DOHH2 (cell line): Measurements from ENCODE around the gene ANGPT4.
"Not testable (repeated sequence)": the region's sequence is repeated elsewhere in the genome, so short reads cannot be mapped to it uniquely, and the experiment has no call there.

ENCODE experiments used
- H3F3A ChIP-seq: fragments of 200-600 bp; sonication (generic), shearing (Covaris generic); 2 replicates; pipeline ENCODE4 v1.6.0; 2016; ENCODE audit warnings: antibody characterized with exemption, mild to moderate bottlenecking; ENCODE audit not compliant: control insufficient read depth, insufficient read depth
- H3K27ac ChIP-seq: fragments of 200-600 bp; sonication (generic); 2 replicates; pipeline ENCODE4 v1.5.1; 2014; ENCODE audit warnings: low read depth, mild to moderate bottlenecking, low read length, moderate library complexity
- H3K27me3 ChIP-seq: fragments of 200-600 bp; sonication (generic); 2 replicates; pipeline ENCODE4 v1.6.1; 2014; ENCODE audit warnings: mild to moderate bottlenecking, low read length, mixed read lengths; ENCODE audit not compliant: control insufficient read depth
- H3K36me3 ChIP-seq: fragments of 200-600 bp; sonication (generic); 2 replicates; pipeline ENCODE4 v1.6.1; 2014; ENCODE audit warnings: mild to moderate bottlenecking, low read length, moderate library complexity, mixed read lengths; ENCODE audit not compliant: control insufficient read depth
- H3K4me1 ChIP-seq: fragments of 200-600 bp; sonication (generic); 2 replicates; pipeline ENCODE4 v1.6.1; 2014; ENCODE audit warnings: mild to moderate bottlenecking, low read length, mixed read lengths; ENCODE audit not compliant: control insufficient read depth
- H3K4me2 ChIP-seq: fragments of 200-600 bp; sonication (generic); 2 replicates; pipeline ENCODE4 v1.6.0; 2014; ENCODE audit warnings: mild to moderate bottlenecking, low read length, moderate library complexity
- H3K4me3 ChIP-seq: fragments of 200-600 bp; sonication (generic); 2 replicates; pipeline ENCODE4 v1.5.1; 2014; ENCODE audit warnings: mild to moderate bottlenecking, low read length, mixed read lengths
- H3K79me2 ChIP-seq: fragments of 200-600 bp; sonication (generic); 2 replicates; pipeline ENCODE4 v1.6.1; 2014; ENCODE audit warnings: mild to moderate bottlenecking, low read length, mixed read lengths; ENCODE audit not compliant: control insufficient read depth
- H3K9me2 ChIP-seq: fragments of 200-600 bp; sonication (generic); replicated peaks from 2 replicates; pipeline ENCODE4 v1.6.1; 2014; ENCODE audit warnings: mild to moderate bottlenecking, low read length, mixed read lengths; ENCODE audit not compliant: control insufficient read depth
- H3K9me3 ChIP-seq: fragments of 200-600 bp; sonication (generic); 2 replicates; pipeline ENCODE4 v1.6.1; 2014; ENCODE audit warnings: antibody characterized with exemption, low read length, mixed read lengths; ENCODE audit not compliant: control insufficient read depth, insufficient read depth
- H4K20me1 ChIP-seq: fragments of 200-600 bp; sonication (generic); 2 replicates; pipeline ENCODE4 v1.6.0; 2014; ENCODE audit warnings: low read depth, mild to moderate bottlenecking, antibody characterized with exemption, low read length, moderate library complexity; ENCODE audit not compliant: control insufficient read depth, insufficient read depth
- EZH2phosphoT487 ChIP-seq: fragments of 200-600 bp; sonication (generic); IDR thresholded peaks from 2 replicates; pipeline ENCODE4 v1.6.1; 2017; ENCODE audit warnings: borderline replicate concordance, mild to moderate bottlenecking, antibody characterized with exemption, low read length, moderate library complexity, mixed read lengths
- TF ChIP-seq, protein P1 (sequence below): fragments of 200-600 bp; sonication (generic); IDR thresholded peaks from one replicate; pipeline ENCODE4 v1.5.1; 2014; ENCODE audit warnings: antibody characterized with exemption, mild to moderate bottlenecking, low read depth, low read length; ENCODE audit not compliant: poor library complexity, severe bottlenecking

The ANGPT4 gene

DNA sequence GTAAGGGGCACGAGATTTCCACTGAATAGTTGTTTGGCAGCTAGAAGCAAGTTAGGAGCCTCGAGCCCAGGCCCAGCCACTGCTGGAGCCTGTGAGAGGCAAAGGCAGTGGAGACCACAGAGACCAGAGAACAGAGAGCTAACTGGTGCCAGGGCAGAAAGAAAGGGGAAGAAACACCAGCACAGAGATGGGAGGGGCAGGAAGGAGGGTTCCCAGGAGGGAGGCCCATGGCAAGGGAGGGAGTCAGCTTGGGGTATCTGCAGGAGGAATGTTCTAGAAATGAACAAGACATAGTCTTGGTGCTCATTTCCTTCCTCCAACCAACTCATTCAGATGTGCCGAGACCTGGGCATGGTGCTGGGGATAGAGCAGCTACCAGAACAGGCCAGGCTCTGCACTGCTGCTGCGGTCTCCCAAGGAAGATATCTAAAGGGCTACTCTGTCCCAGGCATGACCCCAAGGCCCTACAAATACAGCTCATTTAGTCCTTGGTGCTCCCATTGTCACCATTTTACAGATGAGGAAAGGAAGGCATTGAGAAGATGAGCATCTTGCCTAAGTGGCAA, 10.7 kb downstream of the ANGPT4 start:
- Histone ChIP-seq H3K79me2 (no peaks in the 10 kb centered on the region), H3K4me1 (no peaks in the 10 kb centered on the region), H3K9me3 (no peaks in the 10 kb centered on the region), H3K4me2 (no peak overlapping the region), H3K27me3 (no peaks in the 10 kb centered on the region), H3K27ac (no peak overlapping the region), H3F3A (no peaks in the 10 kb centered on the region), H3K4me3 (no peak overlapping the region), H3K9me2 (no peaks in the 10 kb centered on the region), H4K20me1 (no peaks in the 10 kb centered on the region), H3K36me3 (no peaks in the 10 kb centered on the region)
- TF ChIP-seq EZH2phosphoT487, result no peak
- TF ChIP-seq, protein P1, sequence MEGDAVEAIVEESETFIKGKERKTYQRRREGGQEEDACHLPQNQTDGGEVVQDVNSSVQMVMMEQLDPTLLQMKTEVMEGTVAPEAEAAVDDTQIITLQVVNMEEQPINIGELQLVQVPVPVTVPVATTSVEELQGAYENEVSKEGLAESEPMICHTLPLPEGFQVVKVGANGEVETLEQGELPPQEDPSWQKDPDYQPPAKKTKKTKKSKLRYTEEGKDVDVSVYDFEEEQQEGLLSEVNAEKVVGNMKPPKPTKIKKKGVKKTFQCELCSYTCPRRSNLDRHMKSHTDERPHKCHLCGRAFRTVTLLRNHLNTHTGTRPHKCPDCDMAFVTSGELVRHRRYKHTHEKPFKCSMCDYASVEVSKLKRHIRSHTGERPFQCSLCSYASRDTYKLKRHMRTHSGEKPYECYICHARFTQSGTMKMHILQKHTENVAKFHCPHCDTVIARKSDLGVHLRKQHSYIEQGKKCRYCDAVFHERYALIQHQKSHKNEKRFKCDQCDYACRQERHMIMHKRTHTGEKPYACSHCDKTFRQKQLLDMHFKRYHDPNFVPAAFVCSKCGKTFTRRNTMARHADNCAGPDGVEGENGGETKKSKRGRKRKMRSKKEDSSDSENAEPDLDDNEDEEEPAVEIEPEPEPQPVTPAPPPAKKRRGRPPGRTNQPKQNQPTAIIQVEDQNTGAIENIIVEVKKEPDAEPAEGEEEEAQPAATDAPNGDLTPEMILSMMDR, result no peak

DNA sequence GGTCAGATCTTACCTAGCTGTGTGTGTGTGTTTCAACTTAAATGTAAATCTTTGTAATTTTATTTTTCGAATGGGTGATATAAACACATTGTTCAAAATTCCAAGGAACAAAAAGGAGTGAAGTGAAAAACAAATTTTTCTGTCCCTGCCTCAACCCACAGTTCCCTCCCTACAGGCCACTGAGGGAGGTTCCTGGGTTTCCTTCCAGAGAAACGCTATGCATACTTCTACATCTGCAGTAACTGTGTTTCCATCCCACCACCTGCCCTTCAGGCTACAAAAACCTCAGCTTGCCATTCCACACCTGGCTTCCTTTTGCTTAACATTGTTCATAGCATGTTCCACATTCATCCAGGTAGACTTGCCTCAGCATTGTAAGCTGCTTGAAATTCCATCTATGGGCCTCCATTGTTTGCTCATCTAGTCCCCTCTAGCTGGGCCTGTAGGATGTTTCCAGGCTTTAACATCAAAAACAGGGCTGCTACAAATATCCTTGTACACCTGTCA, 12.0 kb downstream of the ANGPT4 start:
- H3F3A ChIP-seq, result no peaks in the 10 kb centered on the region
- H4K20me1 ChIP-seq, result no peaks in the 10 kb centered on the region
- H3K27me3 ChIP-seq, result no peaks in the 10 kb centered on the region
- H3K36me3 ChIP-seq, result no peaks in the 10 kb centered on the region
- no peak overlapping the region for H3K4me2 ChIP-seq
- H3K9me2 ChIP-seq, result no peaks in the 10 kb centered on the region
- H3K27ac ChIP-seq, result no peak overlapping the region
- H3K79me2 ChIP-seq, result no peaks in the 10 kb centered on the region
- no peak overlapping the region for H3K4me3 ChIP-seq
- TF ChIP-seq EZH2phosphoT487, result no peak
- TF ChIP-seq, protein P1, result no peak
- H3K4me1 ChIP-seq, result no peaks in the 10 kb centered on the region
- no peaks in the 10 kb centered on the region for H3K9me3 ChIP-seq

DNA sequence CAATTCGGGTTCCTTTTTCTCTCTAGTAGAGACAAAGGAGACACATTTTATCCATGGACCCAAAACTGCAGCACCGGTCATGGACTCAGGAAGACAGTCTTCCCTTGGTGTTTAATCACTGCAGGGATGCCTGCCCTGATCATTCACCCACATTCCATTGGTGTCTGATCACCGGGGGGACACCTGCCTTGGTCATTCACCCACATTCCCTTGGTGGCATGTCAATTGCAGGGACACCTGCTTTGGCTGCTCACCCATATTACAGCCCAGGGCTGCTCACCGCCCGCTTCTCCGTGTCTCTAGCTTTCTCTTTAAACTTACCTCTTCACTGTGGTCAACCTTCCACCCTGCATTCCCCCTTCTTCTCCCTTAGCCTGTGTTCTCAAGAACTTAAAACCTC, 18.7 kb downstream of the ANGPT4 start:
- not testable (repeated sequence) for H3K79me2 ChIP-seq, H3K27ac ChIP-seq, H3F3A ChIP-seq, H3K4me2 ChIP-seq, H3K27me3 ChIP-seq, H3K36me3 ChIP-seq, H3K4me3 ChIP-seq, H3K9me3 ChIP-seq, H4K20me1 ChIP-seq, H3K4me1 ChIP-seq, H3K9me2 ChIP-seq

DNA sequence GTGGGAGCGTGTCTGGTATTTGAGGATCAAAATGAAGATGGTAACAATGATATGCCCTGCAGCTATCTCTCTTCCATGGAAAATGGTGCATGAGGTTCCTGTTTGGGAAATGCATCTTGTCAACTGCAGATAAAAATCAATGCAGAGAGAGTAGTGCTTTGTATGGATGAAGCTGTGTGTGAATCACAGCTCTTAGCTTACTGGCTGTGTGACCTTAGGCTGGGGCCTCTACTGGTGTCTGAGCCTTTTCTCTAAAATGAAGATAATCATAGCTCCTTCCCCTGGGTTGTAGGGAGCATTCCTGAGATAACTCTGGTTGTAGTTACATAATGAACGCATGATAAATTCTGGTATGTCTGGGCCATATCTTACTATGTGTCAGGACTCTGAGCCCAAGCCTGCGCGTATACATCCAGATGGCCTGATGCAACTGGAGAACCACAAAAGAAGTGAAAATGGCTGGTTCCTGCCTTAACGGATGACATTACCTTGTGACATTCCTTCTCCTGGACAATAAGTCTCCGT, 19.6 kb downstream of the ANGPT4 start:
- H3K79me2 ChIP-seq, result no peaks in the 10 kb centered on the region
- no peak overlapping the region for H3K4me3 ChIP-seq
- no peak overlapping the region for H3K27ac ChIP-seq
- peaks cover 7% of the 10 kb centered on the region for H3K4me1 ChIP-seq
- H3K9me2 ChIP-seq, result no peaks in the 10 kb centered on the region
- no peaks in the 10 kb centered on the region for H4K20me1 ChIP-seq
- no peaks in the 10 kb centered on the region for H3K36me3 ChIP-seq
- H3F3A ChIP-seq, result no peaks in the 10 kb centered on the region
- no peak for TF ChIP-seq EZH2phosphoT487
- TF ChIP-seq, protein P1, result no peak
- H3K9me3 ChIP-seq, result no peaks in the 10 kb centered on the region
- peaks cover 2% of the 10 kb centered on the region for H3K27me3 ChIP-seq
- H3K4me2 ChIP-seq, result no peak overlapping the region

DNA sequence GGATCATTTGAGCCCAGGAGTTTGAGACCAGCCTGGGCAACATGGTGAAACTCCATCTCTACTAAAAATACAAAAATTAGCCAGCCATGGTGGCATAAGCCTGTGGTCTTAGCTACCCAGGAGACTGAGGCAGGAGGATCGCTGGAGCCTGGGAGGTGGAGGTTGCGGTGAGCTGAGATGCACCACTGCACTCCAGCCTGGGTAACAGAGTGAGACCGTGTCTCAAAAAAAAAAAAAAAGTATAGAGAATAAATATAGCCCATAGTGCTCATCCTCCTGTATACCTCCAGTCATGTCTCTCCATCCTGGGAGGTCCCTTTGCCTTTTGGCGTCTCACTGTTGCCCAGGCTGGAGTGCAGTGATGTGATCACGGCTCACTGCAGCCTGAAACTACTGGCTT, 23.8 kb downstream of the ANGPT4 start:
- not testable (repeated sequence) for H3K4me3 ChIP-seq, H3F3A ChIP-seq, H3K9me3 ChIP-seq, H3K27ac ChIP-seq, H3K36me3 ChIP-seq, H3K79me2 ChIP-seq, H3K9me2 ChIP-seq, H3K4me2 ChIP-seq, H4K20me1 ChIP-seq
- Histone ChIP-seq H3K27me3 (peaks cover 11% of the 10 kb centered on the region), H3K4me1 (peaks cover 11% of the 10 kb centered on the region)
